Activated naive CD4-positive, alpha-beta T cell treated with anti-CD3 and anti-CD28 coated beads, Interleukin-2, amount 10 ng/mL, durations not matched to agents 5 hours and 36 hours (primary cell): ENCODE data around the gene NINJ2. TPM values are rescaled to one million over a fixed set of nuclear protein-coding genes. Genes with fewer than 3 reads are reported as not detected.

Experiments used
- total RNA-seq, 2 experiments: library from RNA; stranded (reverse); gene quantifications; one replicate each; pipeline ENCODE4 v1.2.3, GENCODE V29; 2021

NINJ2 gene, protein sequence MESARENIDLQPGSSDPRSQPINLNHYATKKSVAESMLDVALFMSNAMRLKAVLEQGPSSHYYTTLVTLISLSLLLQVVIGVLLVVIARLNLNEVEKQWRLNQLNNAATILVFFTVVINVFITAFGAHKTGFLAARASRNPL
- 1 to 10 TPM; 3.5 to 3.9 TPM for total RNA-seq

DNA sequence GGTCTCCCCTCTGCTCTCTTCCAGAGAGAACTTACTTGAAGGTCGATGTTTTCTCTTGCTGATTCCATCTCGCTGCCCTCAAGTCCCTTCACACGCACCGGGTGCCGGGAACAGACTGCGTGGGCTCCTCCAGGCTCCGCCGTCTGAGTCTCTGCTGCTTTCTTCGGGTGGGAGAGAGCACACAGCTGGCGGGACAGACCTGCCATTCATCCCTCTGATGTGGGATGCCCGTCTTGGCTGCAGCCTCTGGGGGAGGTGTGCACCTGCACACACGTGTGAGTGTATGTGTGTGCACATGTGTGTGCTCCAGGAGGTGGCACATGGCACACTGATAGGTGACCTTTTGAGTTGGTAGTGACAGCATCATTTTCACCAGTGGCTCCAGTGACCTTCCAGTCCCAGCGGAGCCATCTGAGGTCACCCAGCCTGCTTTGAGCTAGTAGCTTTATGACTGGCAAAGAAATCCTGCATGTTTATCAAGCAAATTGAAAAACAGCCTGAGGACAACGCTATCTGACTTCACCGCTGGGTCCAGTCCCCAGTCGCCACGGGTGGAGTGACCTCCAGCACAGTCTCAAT is at the start of gene NINJ2:
Gene NINJ2, minus strand, starts transcription at position 153 of the 579 bp plus-strand sequence. Its CDS starts 85 bp downstream, at position 68.

Other genes starting within 250 kb of the NINJ2 start
- gene B4GALNT3, start 203.5 kb downstream of the NINJ2 start, total RNA-seq = under 1 TPM; 0.66 to 0.87 TPM
- 100 to 1,000 TPM; 128 to 141 TPM for gene WNK1, start 89.1 kb upstream of the NINJ2 start, total RNA-seq